ENCODE data around the gene POTED.
"Not testable (repeated sequence)": the region's sequence is repeated elsewhere in the genome, so short reads cannot be mapped to it uniquely, and the experiment has no call there.

The POTED gene

DNA sequence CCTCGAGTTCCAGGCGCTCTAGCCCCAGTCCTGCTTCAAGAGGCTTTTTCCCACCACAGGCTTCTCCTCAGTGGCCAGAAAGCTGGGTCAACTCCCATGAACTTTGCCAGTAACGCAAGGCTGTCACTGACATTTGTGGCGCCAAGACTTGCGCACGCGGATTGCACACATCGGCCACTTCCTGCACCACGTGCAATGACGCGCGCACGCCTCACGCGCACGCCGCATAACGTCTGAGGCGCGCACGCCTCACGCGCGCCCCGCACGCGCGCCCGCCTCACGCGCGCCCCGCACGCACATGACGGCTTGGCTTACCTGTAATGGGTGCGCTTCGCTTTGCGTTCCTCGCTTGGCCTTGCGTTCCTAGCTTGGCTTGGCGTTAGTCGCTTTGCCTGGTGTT lies at the start of gene POTED:
TSS of gene POTED (plus strand) at position 301 of the 400 bp plus-strand sequence. CDS start 452 bp downstream, outside the sequence.
- not testable (repeated sequence) for DNase-seq

DNA sequence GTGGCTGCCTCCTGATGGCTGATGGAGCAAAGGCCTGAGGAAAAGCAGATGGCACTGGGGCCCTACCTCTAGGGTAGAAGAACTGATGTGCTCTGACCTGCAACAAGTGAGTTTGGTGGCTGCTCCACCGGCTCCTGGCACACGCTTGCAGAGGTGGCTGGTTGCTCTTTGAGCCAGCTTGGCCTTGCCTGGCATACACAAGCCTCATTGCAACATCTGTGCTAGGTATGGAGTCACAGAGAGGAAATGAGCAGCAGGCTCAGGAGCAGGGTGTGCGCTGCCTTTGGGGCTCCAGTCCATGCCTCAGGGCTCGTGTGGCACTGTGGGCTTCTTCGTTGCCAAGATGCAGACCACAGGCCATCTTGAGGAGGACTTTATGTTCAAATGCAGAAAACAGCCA lies 40.5 kb downstream of the POTED start:
- not testable (repeated sequence) for DNase-seq

DNA sequence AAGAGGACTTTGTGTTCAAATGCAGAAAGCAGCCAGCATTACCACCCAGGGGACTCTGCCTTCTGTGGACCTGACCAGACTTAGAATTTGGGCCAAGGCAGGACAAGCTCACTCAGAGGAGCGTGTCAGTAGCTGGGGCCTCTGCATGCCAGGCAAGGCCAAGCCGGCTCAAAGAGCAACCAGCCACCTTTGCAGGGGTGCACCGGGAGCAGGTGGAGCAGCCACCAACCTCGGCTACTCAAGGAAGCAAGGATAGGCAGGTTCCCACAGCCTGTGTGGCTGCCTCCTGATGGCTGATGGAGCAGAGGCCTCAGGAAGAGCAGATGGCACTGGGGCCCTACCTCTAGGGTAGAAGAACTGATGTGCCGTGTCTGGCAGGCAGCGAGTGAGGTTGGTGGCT lies 42.2 kb downstream of the POTED start:
- not testable (repeated sequence) for DNase-seq

Measured in activated CD8-positive, alpha-beta memory T cell treated with anti-CD3 and anti-CD28 coated beads, Interleukin-2, amount 50 U/mL, for 4 hours (primary cell).